Hepatic stellate cell (primary cell): ENCODE data around the gene CASK.

Experiments used
- DNase-seq: peaks from one replicate; pipeline ENCODE4 v3.0.0; 2011; ENCODE audit warnings: low spot score

CASK gene

DNA sequence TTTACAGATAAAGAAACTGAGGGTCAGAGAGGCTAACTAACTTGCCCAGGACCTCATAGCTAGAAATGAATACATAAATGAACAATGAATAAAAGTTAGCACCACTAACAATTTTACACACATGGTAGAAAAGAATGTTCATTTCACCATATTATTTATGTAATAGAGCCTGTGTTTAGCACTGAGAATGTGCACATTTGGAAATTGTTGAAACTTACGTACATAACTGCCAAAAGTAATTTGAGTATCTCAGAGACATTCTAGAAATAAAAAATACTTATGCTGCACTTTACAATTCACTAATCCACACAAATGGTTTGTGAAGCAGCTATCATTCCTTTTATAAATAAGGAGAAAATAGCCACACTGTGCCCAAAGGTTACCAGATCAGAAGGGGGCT is 9.9 kb downstream of the CASK start:
- DNase-seq, result no peak

DNA sequence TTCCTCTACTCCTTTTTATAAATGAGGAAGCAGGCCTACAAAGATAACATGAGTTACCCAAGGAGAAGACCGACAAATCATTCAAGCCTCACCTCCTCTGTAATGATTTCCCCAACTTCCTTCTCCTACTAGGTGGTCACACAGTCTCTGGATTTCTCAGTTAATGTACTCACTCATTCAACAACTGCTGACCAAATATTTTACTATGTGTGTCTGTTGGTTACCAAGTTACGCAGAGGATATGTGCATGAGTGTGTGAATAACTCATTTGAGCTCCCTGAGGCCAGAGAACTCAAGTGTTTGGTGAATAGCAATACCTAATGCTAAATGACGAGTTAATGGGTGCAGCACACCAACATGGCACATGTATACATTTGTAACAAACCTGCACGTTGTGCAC is 10.4 kb downstream of the CASK start:
- DNase-seq, result no peak

DNA sequence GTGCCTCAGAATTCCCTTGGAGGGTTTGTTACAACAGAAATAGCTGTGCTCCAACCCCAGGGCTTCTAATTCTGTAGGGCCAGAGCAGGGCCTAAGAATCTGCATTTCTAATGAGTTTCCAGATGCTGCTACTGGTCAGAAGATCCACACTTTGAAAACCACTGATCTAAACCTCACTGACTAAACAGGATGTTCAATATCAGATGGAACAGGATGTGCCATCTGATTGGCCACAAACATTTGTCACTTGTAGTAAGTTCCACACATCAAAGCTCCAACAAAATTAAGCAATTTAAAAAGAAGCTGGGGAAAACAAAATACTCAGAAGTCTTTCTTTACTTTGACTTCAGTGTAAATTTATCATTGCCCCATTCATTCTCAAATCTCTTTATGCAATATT is 14.3 kb downstream of the CASK start:
- no peak for DNase-seq

DNA sequence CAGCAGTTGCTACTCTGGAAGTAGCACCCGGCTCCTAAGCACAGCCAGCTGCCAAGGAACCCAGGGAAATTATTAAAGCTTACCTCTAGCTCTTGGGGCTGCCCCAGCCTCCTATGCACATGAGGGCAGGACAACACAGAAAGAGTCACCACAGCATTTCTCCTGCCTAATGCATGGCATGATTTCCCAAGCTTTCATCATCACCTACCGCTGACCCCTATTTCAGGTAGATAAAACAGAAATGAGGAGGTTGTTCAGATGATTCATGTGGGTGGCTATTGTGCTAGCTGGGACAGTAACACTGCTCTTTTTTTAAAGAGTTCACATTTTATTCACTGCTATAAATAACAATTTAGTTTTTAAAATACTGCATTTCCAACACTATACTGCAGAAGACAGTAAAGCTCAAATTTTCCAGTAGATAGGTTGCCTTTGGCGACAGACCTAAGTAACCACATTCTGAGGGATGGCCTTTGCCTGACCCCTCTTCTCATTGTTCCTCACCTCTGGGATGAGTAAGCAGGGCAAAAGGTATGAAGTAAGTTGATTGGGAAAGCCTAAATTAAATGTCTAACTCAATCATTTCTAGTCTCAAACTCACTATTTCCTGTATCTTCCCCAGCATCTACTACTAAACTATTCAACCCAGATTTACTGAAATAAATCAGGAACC is 16.7 kb downstream of the CASK start:
- DNase-seq, result no peak

DNA sequence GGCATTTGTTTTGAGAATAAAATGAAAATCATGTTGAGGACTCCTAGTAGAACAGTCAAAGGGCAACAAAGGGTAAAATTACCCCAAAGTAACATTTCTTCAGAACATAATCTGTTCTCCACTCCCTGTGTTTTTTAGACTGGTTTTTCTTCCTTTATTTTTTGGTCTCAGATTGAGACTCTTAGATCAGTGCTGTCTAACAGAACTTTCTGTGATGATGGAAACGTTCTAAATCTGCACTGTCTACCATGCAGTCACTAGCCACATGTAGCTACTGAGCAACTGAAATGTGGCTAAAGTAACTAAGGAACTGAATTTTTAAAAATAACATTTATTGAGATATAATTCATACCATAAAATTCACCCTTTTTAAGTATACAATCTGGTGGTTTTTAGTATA is 19.8 kb downstream of the CASK start:
- DNase-seq, result no peak

DNA sequence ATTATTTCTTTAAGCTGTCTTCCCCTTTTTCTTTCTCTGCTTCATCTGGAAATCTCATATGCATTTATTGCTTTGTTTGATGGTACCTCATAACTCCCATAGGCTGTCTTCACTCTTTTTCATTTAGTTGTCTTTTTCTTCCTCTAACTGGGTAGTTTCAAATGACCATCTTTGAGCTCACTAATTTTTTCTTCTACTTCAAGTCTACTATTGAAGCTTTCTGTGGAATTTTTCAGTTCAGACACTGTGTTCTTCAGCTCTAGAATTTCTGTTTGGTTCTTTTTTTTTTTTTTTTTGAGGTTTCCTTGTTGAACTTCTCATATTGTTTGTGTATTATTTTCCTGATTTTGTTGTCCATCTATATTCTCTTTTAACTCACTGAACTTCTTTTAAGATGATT is 23.0 kb downstream of the CASK start:
- DNase-seq, result no peak

DNA sequence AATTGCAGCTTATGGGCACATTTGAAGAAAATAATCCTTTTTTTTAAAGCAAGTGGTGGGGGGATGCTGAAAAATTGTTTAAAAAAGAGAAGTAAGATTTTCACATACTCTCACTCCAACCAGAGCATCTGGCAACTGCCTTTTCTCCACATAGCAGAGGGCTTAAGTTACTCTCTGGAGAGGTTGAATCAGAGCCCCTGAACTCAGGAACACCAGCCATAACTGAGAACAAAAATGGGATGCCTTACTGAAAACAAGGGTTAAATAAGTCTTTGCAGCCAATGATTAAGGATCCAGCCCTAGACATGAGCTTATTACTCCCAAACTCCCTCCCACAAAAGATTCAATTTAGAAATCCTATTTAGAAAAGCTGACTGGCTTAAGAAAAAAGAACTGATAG is 27.5 kb downstream of the CASK start:
- no peak for DNase-seq

DNA sequence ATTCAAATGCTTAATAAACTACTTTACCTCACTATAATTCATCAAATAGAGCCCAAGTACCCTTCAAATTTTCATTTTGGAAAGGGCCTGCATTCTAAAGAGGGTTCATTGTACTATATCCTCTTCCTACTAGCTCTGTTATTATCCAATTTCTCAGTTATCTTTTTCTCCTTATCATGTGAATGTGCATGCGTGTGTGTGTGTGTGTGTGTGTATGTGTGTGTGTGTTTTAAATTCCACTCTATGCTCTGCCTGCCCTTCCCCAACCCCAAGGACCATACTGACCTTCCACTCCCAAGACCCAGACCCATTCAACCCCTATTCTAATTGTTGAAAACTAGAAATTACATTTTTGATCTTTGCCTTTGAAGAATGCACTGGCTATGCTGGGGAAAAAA is 33.3 kb downstream of the CASK start:
- DNase-seq, result no peak

DNA sequence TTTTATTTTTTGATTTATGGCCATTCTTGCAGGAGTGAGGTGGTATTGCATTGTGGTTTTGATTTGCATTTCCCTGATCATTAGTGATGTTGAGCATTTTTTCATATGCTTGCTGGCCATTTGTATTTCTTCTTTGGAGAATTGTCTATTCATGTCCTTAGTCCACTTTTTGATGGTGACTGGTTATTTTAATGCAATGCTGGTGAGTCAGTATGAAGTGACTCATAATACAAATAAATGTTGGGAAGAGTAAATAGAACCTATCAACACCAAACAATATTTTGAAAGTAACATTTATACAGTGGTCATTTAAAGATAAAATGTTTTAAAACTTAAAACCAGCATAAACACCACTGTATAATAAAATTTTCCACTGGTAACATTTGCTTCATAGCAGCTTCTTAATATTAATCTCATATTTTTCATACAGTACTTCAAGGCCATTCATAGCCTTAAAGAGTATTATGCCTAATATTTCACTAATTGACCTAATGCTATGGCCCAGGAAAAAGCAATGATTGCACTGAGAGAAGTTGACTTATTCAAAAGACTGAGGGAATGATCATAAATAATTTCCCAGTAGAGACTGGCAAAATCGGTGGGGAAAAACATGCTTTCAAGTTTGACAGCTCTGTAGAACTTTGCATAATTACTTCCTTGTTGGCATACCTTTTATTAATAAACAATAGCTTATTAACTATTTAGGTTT is 33.9 kb downstream of the CASK start:
- no peak for DNase-seq

DNA sequence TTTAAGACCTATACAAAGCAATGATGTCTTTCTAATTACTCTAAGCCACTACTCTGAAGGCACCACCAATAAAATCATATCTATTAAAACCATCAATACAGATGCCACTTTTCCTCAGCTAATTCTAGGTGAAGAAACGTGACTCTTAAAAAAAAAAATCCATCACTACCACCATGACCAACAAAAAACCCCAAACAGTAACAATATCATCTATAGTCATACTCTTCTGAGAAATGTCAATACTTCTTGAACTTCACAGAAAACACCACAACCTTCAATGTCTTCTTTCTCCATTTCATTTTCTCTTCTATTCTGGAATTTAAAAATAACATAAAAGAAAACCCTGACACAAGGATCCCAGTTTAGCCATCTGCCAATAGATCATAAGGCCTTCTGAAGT is 35.7 kb downstream of the CASK start:
- no peak for DNase-seq

DNA sequence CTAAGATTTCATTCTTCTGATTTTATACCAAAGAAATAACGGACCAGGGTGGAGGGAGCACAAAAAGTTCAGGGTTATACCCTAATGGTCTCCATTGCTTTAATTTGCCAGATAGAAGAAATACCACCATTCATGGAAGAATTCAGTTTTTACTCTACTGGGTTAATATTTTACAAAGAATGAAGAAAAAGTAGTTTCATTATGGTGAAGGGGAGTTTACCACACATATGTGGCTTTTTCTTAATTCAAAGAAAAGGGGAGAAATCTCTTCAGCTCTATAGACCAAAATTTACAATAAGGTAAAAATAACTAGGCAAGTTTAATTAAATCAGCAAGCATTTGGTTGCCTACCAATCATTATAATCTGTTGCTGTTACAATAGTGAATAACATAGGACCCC is 37.6 kb downstream of the CASK start:
- no peak for DNase-seq

DNA sequence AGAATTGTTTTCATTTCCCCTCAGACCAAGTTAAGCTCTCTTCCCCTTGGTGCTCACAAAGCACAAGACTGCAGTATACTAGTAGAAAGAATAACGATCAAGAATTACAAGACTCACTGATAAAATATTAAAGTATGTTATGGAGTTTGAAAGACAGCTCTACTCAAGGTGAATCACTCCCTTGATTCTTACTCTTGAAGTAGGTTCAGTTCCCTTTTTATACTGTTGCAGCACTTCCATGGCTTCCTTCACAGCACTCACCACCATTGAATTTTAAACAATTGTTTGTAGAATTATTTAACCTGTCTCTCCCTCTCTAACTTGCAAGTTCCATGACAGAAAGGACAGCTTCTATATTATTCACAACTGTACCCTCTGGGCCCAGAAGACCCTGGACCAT is 42.2 kb downstream of the CASK start:
- DNase-seq, result no peak

DNA sequence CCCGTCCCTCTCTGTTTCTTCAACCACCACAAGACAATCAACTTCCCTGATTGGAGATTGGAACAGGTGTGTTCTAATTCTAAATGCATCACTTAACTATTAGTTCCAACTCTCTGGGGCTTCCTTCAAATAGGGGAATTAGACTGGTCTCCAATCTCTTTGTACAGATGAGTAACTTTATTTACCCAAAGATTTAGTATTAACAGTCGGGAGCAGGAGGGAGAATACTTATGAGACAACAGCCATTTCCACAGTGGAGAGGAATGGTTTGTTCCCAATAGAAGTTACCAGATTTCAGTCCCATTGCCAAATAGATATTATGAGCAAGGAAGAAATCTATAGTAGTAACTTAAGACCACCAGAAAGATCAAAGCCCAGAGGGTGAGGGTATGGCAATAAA is 46.2 kb downstream of the CASK start:
- no peak for DNase-seq

DNA sequence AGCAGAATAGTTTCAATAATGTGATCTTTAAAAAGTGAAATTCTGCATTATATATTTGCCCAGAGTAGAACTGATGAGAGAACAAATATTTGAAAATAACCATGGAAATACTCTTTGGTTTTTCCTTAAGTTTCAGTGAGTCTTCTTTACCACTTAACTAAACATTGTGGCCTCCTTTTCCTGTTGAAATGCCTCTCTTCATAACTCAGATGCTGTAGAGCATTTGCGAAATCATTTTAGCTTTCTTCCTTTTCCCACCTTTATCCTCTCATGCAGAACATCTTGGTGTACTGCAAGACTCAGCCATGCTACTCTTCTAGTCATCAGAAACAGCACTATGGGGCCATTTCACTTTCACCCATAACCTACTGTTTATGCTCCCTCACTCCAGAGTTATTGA is 48.2 kb downstream of the CASK start:
- DNase-seq, result no peak

DNA sequence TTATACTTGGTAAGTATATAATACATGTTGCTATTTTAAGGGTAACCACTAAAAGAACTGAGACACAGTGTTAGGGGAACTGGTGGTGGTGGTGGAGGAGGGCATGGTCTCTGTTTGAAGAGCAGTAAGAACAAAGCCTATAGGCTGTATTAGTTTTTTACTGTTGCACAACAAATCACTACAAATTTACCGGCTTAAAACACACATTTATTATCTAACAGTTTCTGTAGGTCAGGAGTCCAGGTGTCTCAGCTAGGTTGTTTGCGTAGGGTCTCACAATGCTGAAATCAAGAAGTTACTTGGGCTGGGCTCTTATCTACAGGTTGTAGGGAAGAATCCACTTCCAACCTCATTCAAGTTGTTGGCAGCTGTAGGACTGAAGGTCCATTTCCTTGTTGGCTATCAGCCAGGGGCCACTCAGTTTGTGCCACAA is 52.6 kb downstream of the CASK start:
- no peak for DNase-seq

DNA sequence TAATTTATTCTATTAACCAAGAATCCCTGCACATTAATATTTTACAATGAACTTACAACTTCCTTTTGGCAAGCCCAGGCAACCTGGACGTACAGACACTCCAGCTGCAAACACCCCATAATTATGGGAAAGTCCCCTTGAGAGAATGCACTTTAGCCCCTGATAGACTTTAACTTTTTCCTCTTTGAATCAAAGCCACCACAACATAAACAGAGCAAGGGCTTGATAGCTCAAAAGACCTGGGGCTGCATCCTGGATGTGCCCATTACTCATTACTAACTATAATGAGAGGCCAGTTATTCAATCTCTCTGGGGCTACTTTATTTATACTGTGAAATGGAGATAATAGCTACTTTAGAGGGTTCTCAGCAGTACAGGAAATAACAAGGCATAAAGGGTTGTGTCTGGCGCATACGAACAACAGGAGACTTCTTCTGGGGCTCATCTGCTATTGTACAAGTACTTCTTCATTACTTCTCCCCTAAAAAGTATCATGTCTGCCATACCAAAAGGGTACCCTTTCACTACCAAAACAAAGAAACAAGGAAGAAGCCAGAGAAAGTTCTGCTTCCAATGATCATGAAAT is 54.9 kb downstream of the CASK start:
- no peak for DNase-seq

DNA sequence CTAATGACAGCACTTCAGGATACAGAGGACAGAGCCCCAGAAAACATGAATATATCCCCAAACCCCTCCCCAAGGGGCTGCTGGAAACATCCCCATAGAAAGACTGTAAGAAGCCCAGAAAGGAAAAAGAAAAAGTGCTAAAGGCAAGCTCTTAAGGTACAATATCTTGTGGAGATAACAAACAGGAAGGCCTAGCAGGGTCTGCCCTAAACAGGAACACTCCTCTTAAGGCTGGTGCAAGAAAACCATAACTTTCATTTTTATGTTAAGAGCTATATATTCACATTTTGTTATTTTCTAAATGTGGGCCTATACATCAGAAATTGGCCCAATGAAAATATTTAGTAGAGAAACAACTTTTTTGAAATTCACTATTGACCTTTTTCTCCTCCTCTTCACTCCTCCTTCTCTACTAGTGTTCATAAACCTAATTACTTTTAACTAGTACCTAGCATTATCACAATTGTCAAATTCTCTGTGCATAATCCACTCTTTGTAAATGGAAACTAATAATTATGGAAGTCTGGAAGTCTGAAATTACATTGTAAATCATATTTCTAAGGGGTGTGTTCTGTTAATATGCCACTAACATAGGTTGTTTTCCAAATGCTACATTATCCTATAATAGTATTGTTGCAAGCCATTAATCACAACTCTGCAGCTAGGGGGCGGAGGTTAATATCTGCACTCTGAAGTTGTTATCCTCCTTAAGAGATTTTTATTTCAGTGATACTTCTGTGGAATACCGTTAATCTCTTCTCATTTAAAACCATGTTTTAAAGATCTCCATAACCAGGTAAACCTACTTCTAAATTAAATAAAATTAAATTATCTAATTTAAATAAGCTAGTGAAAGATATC is 59.8 kb downstream of the CASK start:
- DNase-seq, result no peak

DNA sequence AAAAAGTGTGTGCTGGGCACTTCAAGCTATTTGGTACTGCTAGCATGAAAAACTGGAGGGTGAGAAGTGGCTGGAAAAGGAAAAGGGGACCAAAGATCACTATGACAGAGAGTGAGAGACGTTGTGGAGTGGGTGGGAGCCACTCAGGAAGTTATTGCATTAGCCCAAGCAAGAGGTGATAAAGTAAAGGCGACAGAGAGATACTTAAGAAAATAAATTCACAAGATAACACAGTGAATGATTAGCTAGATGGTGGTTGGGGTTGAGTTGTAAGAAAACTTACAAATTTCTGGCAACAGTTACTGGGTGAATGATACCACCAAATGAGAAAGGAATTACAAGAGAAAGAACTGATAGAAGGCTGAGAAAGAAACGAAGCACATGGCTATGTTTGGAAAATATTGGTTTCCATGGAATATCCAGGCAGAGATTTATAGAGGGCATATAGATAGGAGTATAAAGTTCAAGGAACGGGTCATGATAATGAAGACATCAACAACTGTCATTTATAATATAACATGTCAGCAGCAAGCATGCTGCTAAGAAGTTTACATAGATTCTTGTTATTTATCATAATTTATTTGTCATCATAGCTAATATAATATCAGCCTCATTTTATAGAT is 60.7 kb downstream of the CASK start:
- DNase-seq, result no peak

DNA sequence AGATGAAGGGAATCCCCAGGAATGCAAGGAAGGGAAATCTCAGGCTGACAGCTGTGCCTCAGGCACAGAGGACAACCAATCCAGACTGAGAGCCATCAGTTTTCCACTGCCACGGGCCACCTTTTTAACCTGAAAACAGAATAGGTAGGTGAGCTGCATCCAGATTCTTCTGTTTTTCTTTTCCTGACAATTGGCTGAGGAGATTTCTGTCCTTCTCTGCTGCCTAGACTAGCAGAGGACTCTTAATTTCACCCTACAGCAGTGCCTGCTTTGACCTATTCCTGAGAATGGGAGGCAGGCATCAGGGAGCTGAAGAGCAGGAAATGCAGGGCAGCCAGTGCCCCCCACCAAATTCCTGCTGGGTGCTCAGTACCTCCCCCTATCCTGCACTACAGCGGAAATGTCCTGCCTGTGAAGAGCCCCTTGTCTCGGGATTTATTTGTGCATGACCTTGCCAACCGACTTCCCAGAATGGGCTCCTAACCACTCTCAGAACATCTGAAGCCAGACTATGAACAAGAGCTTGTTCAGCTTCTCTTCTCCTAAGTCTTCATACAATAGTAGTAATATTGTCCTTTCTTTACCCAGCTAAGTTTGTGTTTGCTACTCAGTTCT is 65.1 kb downstream of the CASK start:
- DNase-seq, result no peak

DNA sequence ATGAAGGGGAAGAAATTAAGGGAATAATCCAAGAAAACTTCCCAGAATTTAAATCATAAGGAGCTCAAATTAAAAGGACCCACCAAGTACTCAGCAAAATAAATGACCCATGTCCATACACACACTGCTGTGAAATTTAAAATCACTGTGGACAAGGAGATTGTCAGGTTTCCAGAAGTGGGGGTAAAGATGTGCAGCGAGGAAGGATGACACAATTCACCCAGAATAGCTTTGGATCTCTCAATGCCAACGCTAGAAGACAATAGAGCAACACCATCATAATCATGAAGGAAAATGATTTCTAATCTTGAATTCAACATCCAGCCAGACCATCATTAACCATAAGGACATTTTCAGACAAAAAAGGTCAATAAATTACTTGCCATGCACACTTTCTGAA is 65.7 kb downstream of the CASK start:
- no peak for DNase-seq

DNA sequence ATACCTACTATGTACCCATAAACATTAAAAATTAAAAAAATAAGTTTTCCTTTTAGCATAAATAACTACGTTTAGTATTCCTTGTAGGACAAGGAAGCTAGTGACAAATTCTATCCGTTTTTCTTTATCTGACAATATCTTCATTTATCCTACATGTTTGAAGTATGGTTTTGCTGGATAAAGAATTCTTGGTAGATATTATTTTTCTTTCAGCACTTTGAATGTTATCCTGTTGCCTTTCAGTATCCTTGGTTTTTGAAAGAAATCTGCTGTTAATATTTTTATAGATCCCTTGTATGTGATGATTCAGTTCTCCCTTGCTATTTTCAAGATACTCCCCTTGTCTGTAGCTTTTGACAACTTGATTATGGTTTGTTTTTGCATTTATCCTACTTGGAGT is 76.6 kb downstream of the CASK start:
- no peak for DNase-seq
